IMR-90 (cell line): ENCODE data around the gene MMAB. TPM values are rescaled to one million over a fixed set of nuclear protein-coding genes. Genes with fewer than 3 reads are reported as not detected.

ENCODE experiments used
- ATAC-seq: fragments of 200-7000 bp; cut with Tn5 transposase; 2 replicates; pipeline ENCODE4 v1.9.1; 2020; ENCODE audit warnings: low read depth, mild to moderate bottlenecking, moderate library complexity
- BruUV-seq: library from RNA; stranded (reverse); fragments of 400-500 nt; replicated peaks from 2 replicates; lab custom pipeline; 2021; lab: Mats Ljungman, UMichigan
- CTCF ChIA-PET: fragments of 300-600 bp; formaldehyde crosslinking; extraction: SDS; loops from one replicate; lab custom pipeline; 2021; ENCODE audit warnings: antibody characterized with exemption; lab: Yijun Ruan, JAX
- POLR2A ChIA-PET: fragments of 300-600 bp; sonication (Branson Sonifier 250); formaldehyde crosslinking; loops from one replicate; lab custom pipeline; 2022; ENCODE audit warnings: antibody characterized with exemption; ENCODE audit not compliant: unreplicated experiment; lab: Charles Lee
- DNase-seq: peaks from one replicate; pipeline ENCODE4 v3.0.0; 2013
- H2AFZ ChIP-seq: replicated peaks from 2 replicates; pipeline ENCODE3; 2013; ENCODE audit warnings: low read length, mild to moderate bottlenecking; ENCODE audit not compliant: poor library complexity
- H2AK5ac ChIP-seq: 2 replicates; pipeline ENCODE4 v1.6.1; 2013; ENCODE audit warnings: low read depth, low read length, inconsistent platforms
- H2AK9ac ChIP-seq: replicated peaks from 2 replicates; pipeline ENCODE3; 2013; ENCODE audit warnings: mild to moderate bottlenecking, low read depth, low read length, moderate library complexity; ENCODE audit not compliant: poor library complexity
- H2BK120ac ChIP-seq: 2 replicates; pipeline ENCODE4 v1.6.1; 2013; ENCODE audit warnings: low read depth, low read length, inconsistent platforms
- H2BK15ac ChIP-seq: 3 replicates; pipeline ENCODE4 v1.6.1; 2013; ENCODE audit warnings: low read depth, low read length, inconsistent platforms
- H2BK20ac ChIP-seq: 2 replicates; pipeline ENCODE4 v1.6.1; 2013; ENCODE audit warnings: low read depth, mild to moderate bottlenecking, inconsistent platforms, low read length, moderate library complexity
- H2BK5ac ChIP-seq: 2 replicates; pipeline ENCODE4 v1.6.1; 2013; ENCODE audit warnings: mild to moderate bottlenecking, low read depth, low read length, inconsistent platforms; ENCODE audit not compliant: poor library complexity, severe bottlenecking
- H3K14ac ChIP-seq: replicated peaks from 2 replicates; pipeline ENCODE4 v1.6.1; 2013; ENCODE audit warnings: low read depth, low read length, inconsistent platforms
- H3K18ac ChIP-seq: 2 replicates; pipeline ENCODE4 v1.6.1; 2013; ENCODE audit warnings: low read depth, low read length, control low read depth
- H3K23ac ChIP-seq: 2 replicates; pipeline ENCODE4 v1.6.1; 2013; ENCODE audit warnings: low read depth, low read length, inconsistent platforms
- H3K27ac ChIP-seq: 2 replicates; pipeline ENCODE4 v1.5.1; 2013; ENCODE audit warnings: mild to moderate bottlenecking, control low read depth, low read length; ENCODE audit not compliant: insufficient read depth
- H3K27me3 ChIP-seq: 2 replicates; pipeline ENCODE4 v1.6.1; 2013; ENCODE audit warnings: low read length; ENCODE audit not compliant: control insufficient read depth, insufficient read depth
- H3K36me3 ChIP-seq: 2 replicates; pipeline ENCODE4 v1.6.1; 2013; ENCODE audit warnings: low read length, mixed read lengths; ENCODE audit not compliant: control insufficient read depth, insufficient read depth
- H3K4ac ChIP-seq: 2 replicates; pipeline ENCODE4 v1.6.1; 2013; ENCODE audit warnings: low read depth, low read length, inconsistent platforms
- H3K4me1 ChIP-seq: 2 replicates; pipeline ENCODE4 v1.6.1; 2013; ENCODE audit warnings: low read length, mixed read lengths; ENCODE audit not compliant: control insufficient read depth, insufficient read depth
- H3K4me2 ChIP-seq: 2 replicates; pipeline ENCODE4 v1.6.1; 2013; ENCODE audit warnings: low read depth, mild to moderate bottlenecking, control low read depth, low read length, moderate library complexity
- H3K4me3 ChIP-seq: 2 replicates; pipeline ENCODE4 v1.5.1; 2013; ENCODE audit warnings: low read depth, mild to moderate bottlenecking, control low read depth, low read length, moderate library complexity; ENCODE audit not compliant: insufficient read depth
- H3K56ac ChIP-seq: 2 replicates; pipeline ENCODE4 v1.6.1; 2013; ENCODE audit warnings: low read length, inconsistent platforms; ENCODE audit not compliant: insufficient read depth; ENCODE audit errors: extremely low read depth
- H3K79me1 ChIP-seq, 2 experiments: 2 replicates each; pipeline ENCODE4 v1.6.1; 2013; ENCODE audit warnings: low read length in 2 of 2, inconsistent platforms in 1 of 2, low read depth in 1 of 2
- H3K9ac ChIP-seq: 2 replicates; pipeline ENCODE4 v1.6.1; 2013; ENCODE audit warnings: low read depth, low read length, control low read depth
- H3K9me1 ChIP-seq: 2 replicates; pipeline ENCODE4 v1.6.1; 2013; ENCODE audit warnings: low read length, inconsistent platforms; ENCODE audit not compliant: insufficient read depth
- H3K9me3 ChIP-seq: 2 replicates; pipeline ENCODE4 v1.6.1; 2013; ENCODE audit warnings: low read length; ENCODE audit not compliant: control insufficient read depth, insufficient read depth
- H4K20me1 ChIP-seq: 2 replicates; pipeline ENCODE4 v1.6.1; 2013; ENCODE audit warnings: low read length, inconsistent platforms; ENCODE audit not compliant: insufficient read depth
- H4K5ac ChIP-seq: 2 replicates; pipeline ENCODE4 v1.6.1; 2013; ENCODE audit warnings: mild to moderate bottlenecking, low read depth, low read length, control low read depth
- H4K8ac ChIP-seq, 2 experiments: 2 replicates each; pipeline ENCODE4 v1.6.1; 2013; ENCODE audit warnings: low read depth in 2 of 2, low read length in 2 of 2, control low read depth in 1 of 2, inconsistent platforms in 1 of 2
- H4K91ac ChIP-seq: 2 replicates; pipeline ENCODE4 v1.6.1; 2013; ENCODE audit warnings: low read depth, low read length, inconsistent platforms; ENCODE audit not compliant: insufficient read depth
- CEBPB ChIP-seq: IDR thresholded peaks from 2 replicates; pipeline ENCODE4 v1.6.1; 2012; ENCODE audit warnings: low read depth, low read length, improper control_type of control experiment
- RFX5 ChIP-seq: IDR thresholded peaks from 2 replicates; pipeline ENCODE4 v1.8.0; 2012; ENCODE audit warnings: low read depth, mild to moderate bottlenecking, low read length, moderate library complexity
- SMC3 ChIP-seq: fragments of 150-350 bp; IDR thresholded peaks from 2 replicates; pipeline ENCODE4 v1.6.1; 2016; ENCODE audit warnings: low read depth, mild to moderate bottlenecking, antibody characterized with exemption, low read length, moderate library complexity
- WGBS, 2 experiments: methylation state at CpG; one replicate each; pipeline versions ENCODE4 v1.1.5 to v1.1.7; 2013; ENCODE audit warnings: missing lambda C conversion rate in 2 of 2; ENCODE audit not compliant: insufficient read length in 1 of 2; ENCODE audit errors: extremely low coverage in 2 of 2; 5-methylcytosine and 5-hydroxymethylcytosine counted together
- dilution Hi-C: fragments of 300-500 bp; cut with HindIII; formaldehyde crosslinking; loops from one replicate; pipeline ENCODE4 v1.14.3; 2018; ENCODE audit warnings: low sequenced_read_pairs; ENCODE audit not compliant: unreplicated experiment
- in situ Hi-C: fragments of 300-500 bp; cut with MboI; formaldehyde crosslinking; loops from 3 replicates; pipeline ENCODE4 v1.14.3; 2019; ENCODE audit warnings: low sequenced_read_pairs, inconsistent platforms, mixed read lengths
- intact Hi-C: fragments of 100-400 bp; cut with micrococcal nuclease; formaldehyde crosslinking; loops from 2 replicates; pipeline ENCODE4 v1.10.0; 2022
- polyA plus RNA-seq, 3 experiments: library from polyadenylated mRNA; depleted of rRNA; stranded (reverse); fragments of >200 nt; gene quantifications; 2 replicates each; pipeline ENCODE4 v1.2.3, GENCODE V29; 2012; ENCODE audit warnings: low replicate concordance in 1 of 3
- total RNA-seq: library from RNA; depleted of rRNA; stranded (reverse); fragments of >200 nt; gene quantifications from 2 replicates; pipeline ENCODE4 v1.2.3, GENCODE V29; 2012

The MMAB gene
- total and polyA plus RNA-seq, 2 of the 4 experiments (the other 2 are of a cell fraction), result 16.5 to 16.9 TPM

GRCh38 chr12:109557200-109557599, 16.1 kb downstream of the MMAB start:
- TF ChIP-seq CEBPB (no peak), SMC3 (no peak), RFX5 (no peak)
- H2BK20ac ChIP-seq, result no peak overlapping the region
- no peak overlapping the region for H3K27ac ChIP-seq
- no peaks in the 10 kb centered on the region for H4K20me1 ChIP-seq
- H2BK15ac ChIP-seq, result no peak overlapping the region
- no peak overlapping the region for H2BK5ac ChIP-seq
- DNase-seq (no peak), ATAC-seq (no peak)
- no peaks in the 10 kb centered on the region for H3K4me1 ChIP-seq
- no peak overlapping the region for H4K91ac ChIP-seq
- H3K4ac ChIP-seq, result no peak overlapping the region
- H2AK9ac ChIP-seq, result no peak overlapping the region
- no peak overlapping the region for H2AK5ac ChIP-seq
- H3K9me3 ChIP-seq, result 0 out of 2 replicates have a peak, but pooled peaks cover under 1% of the 10 kb centered on the region
- H3K14ac ChIP-seq, result no peak overlapping the region
- no peak overlapping the region for H3K56ac ChIP-seq
- dilution Hi-C loops, result no loop called here
- H2AFZ ChIP-seq, result no peak overlapping the region
- no peak overlapping the region for H3K18ac ChIP-seq
- no peaks in the 10 kb centered on the region for H3K79me1 ChIP-seq
- no peaks in the 10 kb centered on the region for H3K36me3 ChIP-seq
- H3K9me1 ChIP-seq, result no peaks in the 10 kb centered on the region
- no peak overlapping the region for H3K23ac ChIP-seq
- no peak overlapping the region for H3K4me3 ChIP-seq
- no peak overlapping the region for H2BK120ac ChIP-seq
- H4K5ac ChIP-seq, result no peak overlapping the region
- ChIA-PET POLR2A (no interaction called here), CTCF (no interaction called here)
- intact Hi-C loops, result no loop called here
- WGBS, 2 experiments, result 88% methylated on average over 3 of the region's 10 CpGs; no CpG with 5 or more reads in 1 of the 2 experiments
- H4K8ac ChIP-seq, result no peak overlapping the region
- no peak overlapping the region for H3K9ac ChIP-seq
- no TSS peak for BruUV-seq
- in situ Hi-C loops, result no loop called here
- H3K4me2 ChIP-seq, result no peak overlapping the region
- H3K27me3 ChIP-seq, result peaks cover 17% of the 10 kb centered on the region
